Breast epithelium (tissue), 3 donors: ENCODE measurements around the gene NXPE4.

Experiments used
- POLR2A ChIP-seq: fragments of 450-650 bp; IDR thresholded peaks from one replicate; pipeline ENCODE4 v1.6.1; 2016; ENCODE audit warnings: antibody characterized with exemption, mild to moderate bottlenecking, moderate library complexity
- POLR2AphosphoS5 ChIP-seq, 3 donors: sonication (generic); formaldehyde crosslinking; IDR thresholded peaks; one replicate each; pipeline ENCODE4 v1.6.1; 2017; ENCODE audit warnings: antibody characterized with exemption in 3 of 3

- TF ChIP-seq POLR2AphosphoS5 (IDR thresholded peaks at IDR 0.05) (no peak), POLR2A (no peak)
These were observed 12.3 kb upstream of the NXPE4 start for GRCh38 chr11:114607753-114608459.
